Measurements from ENCODE around the gene DOCK2.

GRCh38 chr5:169712428-169712827 lies 75.4 kb downstream of the DOCK2 start:
- no peak for TF ChIP-seq CTCF (IDR thresholded peaks at IDR 0.05)
- TF ChIP-seq REST (IDR thresholded peaks at IDR 0.05; ENCODE audit: low read depth, low read length) = no peak
- TF ChIP-seq TAF1 (IDR thresholded peaks at IDR 0.05; ENCODE audit: borderline replicate concordance, low read depth, low read length) = no peak
- no peak for TF ChIP-seq EP300 (IDR thresholded peaks at IDR 0.05; ENCODE audit: borderline replicate concordance in 1 of 2, low read depth in 1 of 2, low read length in 1 of 2)
- TF ChIP-seq EZH2phosphoT487 (IDR thresholded peaks at IDR 0.05; ENCODE audit: borderline replicate concordance, low read depth) = no peak
- TF ChIP-seq RFX5 (IDR thresholded peaks at IDR 0.05; ENCODE audit: low read length) = no peak
- TF ChIP-seq MAX (IDR thresholded peaks at IDR 0.05; ENCODE audit: low read depth) = no peak
- TF ChIP-seq SIN3A (IDR thresholded peaks at IDR 0.05; ENCODE audit: borderline replicate concordance, low read depth, low read length) = no peak
- no peak for TF ChIP-seq POLR2AphosphoS5 (IDR thresholded peaks at IDR 0.05; ENCODE audit: low read depth, low read length)
- TF ChIP-seq MXI1 (IDR thresholded peaks at IDR 0.05; ENCODE audit: low read depth, low read length) = no peak
- no peak for TF ChIP-seq FOXM1 (IDR thresholded peaks at IDR 0.05; ENCODE audit: low read depth)

Data from SK-N-SH (cell line).